ENCODE measurements around the gene GARIN5B. TPM values are rescaled to one million over a fixed set of nuclear protein-coding genes. Genes with fewer than 3 reads are reported as not detected.
A peak's percentile ranks its signal among the peaks of the same experiment; 100 is the strongest.

GARIN5B gene
- total RNA-seq, 1 donor: not detected

GRCh38 chr19:55383279-55384130 lies 20.4 kb upstream of the GARIN5B start:
- TF ChIP-seq, protein P1, sequence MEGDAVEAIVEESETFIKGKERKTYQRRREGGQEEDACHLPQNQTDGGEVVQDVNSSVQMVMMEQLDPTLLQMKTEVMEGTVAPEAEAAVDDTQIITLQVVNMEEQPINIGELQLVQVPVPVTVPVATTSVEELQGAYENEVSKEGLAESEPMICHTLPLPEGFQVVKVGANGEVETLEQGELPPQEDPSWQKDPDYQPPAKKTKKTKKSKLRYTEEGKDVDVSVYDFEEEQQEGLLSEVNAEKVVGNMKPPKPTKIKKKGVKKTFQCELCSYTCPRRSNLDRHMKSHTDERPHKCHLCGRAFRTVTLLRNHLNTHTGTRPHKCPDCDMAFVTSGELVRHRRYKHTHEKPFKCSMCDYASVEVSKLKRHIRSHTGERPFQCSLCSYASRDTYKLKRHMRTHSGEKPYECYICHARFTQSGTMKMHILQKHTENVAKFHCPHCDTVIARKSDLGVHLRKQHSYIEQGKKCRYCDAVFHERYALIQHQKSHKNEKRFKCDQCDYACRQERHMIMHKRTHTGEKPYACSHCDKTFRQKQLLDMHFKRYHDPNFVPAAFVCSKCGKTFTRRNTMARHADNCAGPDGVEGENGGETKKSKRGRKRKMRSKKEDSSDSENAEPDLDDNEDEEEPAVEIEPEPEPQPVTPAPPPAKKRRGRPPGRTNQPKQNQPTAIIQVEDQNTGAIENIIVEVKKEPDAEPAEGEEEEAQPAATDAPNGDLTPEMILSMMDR (IDR thresholded peaks at IDR 0.05; ENCODE audit: insufficient read depth, low read length): peak; percentile 11
- H3K4me3 ChIP-seq (ENCODE audit: low read depth, low read length): peak overlapping the region; percentile 58
- peak; percentile 56 for DNase-seq (ENCODE audit: low read depth)

- TF ChIP-seq, protein P1 (IDR thresholded peaks at IDR 0.05; ENCODE audit: insufficient read depth, low read length): no peak
- no peak for DNase-seq (ENCODE audit: low read depth)
- no peak overlapping the region for H3K4me3 ChIP-seq (ENCODE audit: low read depth, low read length)
These were observed 19.5 kb upstream of the GARIN5B start for GRCh38 chr19:55382522-55383054.

DNA sequence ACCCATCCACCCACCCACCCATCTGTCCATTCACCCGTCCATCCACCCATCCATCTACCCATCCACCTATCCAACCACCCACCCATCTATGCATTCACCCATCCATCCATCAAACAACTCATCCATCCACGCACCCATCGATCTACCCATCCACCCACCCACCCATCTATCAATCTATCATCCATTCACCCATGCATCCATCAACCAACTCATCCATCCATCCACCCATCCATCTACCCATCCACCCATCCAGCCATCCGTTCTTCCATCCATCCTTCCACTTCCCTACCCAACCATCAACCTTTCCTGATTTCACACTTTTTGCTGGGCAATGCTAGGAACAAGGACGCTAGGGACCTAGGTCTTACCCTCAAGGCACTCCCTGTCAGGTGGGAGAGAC lies 19.0 kb upstream of the GARIN5B start:
- DNase-seq (ENCODE audit: low read depth): no peak
- TF ChIP-seq, protein P1 (IDR thresholded peaks at IDR 0.05; ENCODE audit: insufficient read depth, low read length): no peak
- no peak overlapping the region for H3K4me3 ChIP-seq (ENCODE audit: low read depth, low read length)

- no peak overlapping the region for H3K4me3 ChIP-seq (ENCODE audit: low read depth, low read length)
- no peak for DNase-seq (ENCODE audit: low read depth)
- TF ChIP-seq, protein P1 (IDR thresholded peaks at IDR 0.05; ENCODE audit: insufficient read depth, low read length): no peak
These were observed 16.1 kb upstream of the GARIN5B start for GRCh38 chr19:55379174-55379573.

GRCh38 chr19:55377356-55378131 lies 14.5 kb upstream of the GARIN5B start:
- no peak overlapping the region for H3K4me3 ChIP-seq (ENCODE audit: low read depth, low read length)
- DNase-seq (ENCODE audit: low read depth): no peak
- TF ChIP-seq, protein P1 (IDR thresholded peaks at IDR 0.05; ENCODE audit: insufficient read depth, low read length): no peak

DNA sequence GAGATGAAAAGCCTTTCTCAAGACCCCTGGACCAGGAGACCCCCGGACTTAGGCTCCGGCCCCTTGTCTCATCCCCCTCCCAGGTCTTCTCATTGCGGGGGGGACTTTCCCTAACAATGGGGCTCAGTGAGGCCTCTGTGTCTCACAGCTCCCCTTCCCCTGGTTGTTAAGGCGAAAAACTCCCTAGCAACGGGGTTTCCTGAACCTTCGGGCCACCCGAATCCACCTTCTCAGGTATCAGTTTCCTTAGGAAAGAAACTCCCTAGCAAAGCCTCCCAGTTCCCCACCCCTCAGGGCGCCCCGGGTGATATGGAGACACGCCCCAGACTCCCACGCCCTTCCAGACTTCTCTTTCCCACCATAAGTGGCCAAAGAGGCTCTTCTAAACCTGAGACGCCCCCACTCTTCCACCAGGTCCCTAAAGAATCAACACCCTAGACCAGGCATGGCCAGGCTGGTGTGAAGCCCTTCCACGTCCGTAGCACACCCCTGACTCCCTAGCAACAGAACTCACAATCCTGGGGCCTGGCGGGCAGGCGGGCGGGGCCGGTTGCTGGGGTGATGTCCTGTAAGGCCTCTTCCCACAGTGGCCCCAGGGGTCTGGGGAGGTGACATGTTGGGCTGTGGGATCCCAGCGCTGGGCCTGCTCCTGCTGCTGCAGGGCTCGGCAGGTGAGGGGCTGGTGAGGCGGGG lies 13.3 kb upstream of the GARIN5B start, which contains the start of gene TMEM190:
Gene TMEM190 (plus strand): TSS at position 586 of the 693 bp plus-strand sequence. CDS start 28 bp downstream, at position 614.
- no peak within 1 kb of the TSS for H3K4me3 ChIP-seq (ENCODE audit: low read depth, low read length)
- DNase-seq (ENCODE audit: low read depth): no peak
- TF ChIP-seq, protein P1 (IDR thresholded peaks at IDR 0.05; ENCODE audit: insufficient read depth, low read length): no peak

Measured in fibroblast of the aortic adventitia (primary cell).